H9 (cell line): ENCODE data around the gene KSR1. TPM values are rescaled to one million over a fixed set of nuclear protein-coding genes. Genes with fewer than 3 reads are reported as not detected.
"Not testable (repeated sequence)": the region's sequence is repeated elsewhere in the genome, so short reads cannot be mapped to it uniquely, and the experiment has no call there.

Experiments
- DNase-seq: peaks from one replicate; pipeline ENCODE4 v3.0.0-alpha.2; 2017
- H2AFZ ChIP-seq: one replicate; pipeline ENCODE4 v1.6.1; 2013; ENCODE audit warnings: mild to moderate bottlenecking, low read length, control low read depth, moderate library complexity
- H2AK5ac ChIP-seq: 2 replicates; pipeline ENCODE4 v1.6.1; 2013; ENCODE audit warnings: low read length, control low read depth, mixed read lengths; ENCODE audit not compliant: insufficient read length
- H2BK120ac ChIP-seq: one replicate; pipeline ENCODE4 v1.6.1; 2013; ENCODE audit warnings: low read depth, mild to moderate bottlenecking, low read length, control low read depth, inconsistent platforms; ENCODE audit not compliant: poor library complexity, severe bottlenecking
- H2BK12ac ChIP-seq: 2 replicates; pipeline ENCODE4 v1.6.1; 2013; ENCODE audit warnings: low read length, control low read depth, mixed read lengths, low read depth; ENCODE audit not compliant: insufficient read length
- H2BK15ac ChIP-seq: 2 replicates; pipeline ENCODE4 v1.6.1; 2013; ENCODE audit warnings: low read depth, low read length, control low read depth
- H2BK20ac ChIP-seq: one replicate; pipeline ENCODE4 v1.6.1; 2013; ENCODE audit warnings: low read depth, mild to moderate bottlenecking, low read length, control low read depth, inconsistent platforms; ENCODE audit not compliant: poor library complexity, severe bottlenecking
- H2BK5ac ChIP-seq: 2 replicates; pipeline ENCODE4 v1.6.1; 2013; ENCODE audit warnings: low read length, control low read depth, mixed read lengths; ENCODE audit not compliant: insufficient read length
- H3K14ac ChIP-seq: 2 replicates; pipeline ENCODE4 v1.6.1; 2013; ENCODE audit warnings: low read length, control low read depth; ENCODE audit not compliant: insufficient read depth
- H3K18ac ChIP-seq: 2 replicates; pipeline ENCODE4 v1.6.1; 2013; ENCODE audit warnings: low read depth, mild to moderate bottlenecking, mixed read lengths, low read length, control low read depth; ENCODE audit not compliant: insufficient read length
- H3K23ac ChIP-seq: 2 replicates; pipeline ENCODE4 v1.6.1; 2013; ENCODE audit warnings: low read length, control low read depth, mixed read lengths, low read depth; ENCODE audit not compliant: insufficient read length
- H3K23me2 ChIP-seq: 2 replicates; pipeline ENCODE4 v1.6.1; 2013; ENCODE audit warnings: low read depth, mild to moderate bottlenecking, mixed read lengths, low read length, control low read depth; ENCODE audit not compliant: insufficient read length, poor library complexity, severe bottlenecking
- H3K27ac ChIP-seq: 2 replicates; pipeline ENCODE4 v1.5.1; 2013; ENCODE audit warnings: low read length, control low read depth, mixed read lengths, low read depth; ENCODE audit not compliant: insufficient read length
- H3K27me3 ChIP-seq: 2 replicates; pipeline ENCODE4 v1.6.1; 2013; ENCODE audit warnings: low read length, control low read depth, inconsistent platforms; ENCODE audit not compliant: insufficient read depth
- H3K4ac ChIP-seq: 2 replicates; pipeline ENCODE4 v1.6.1; 2013; ENCODE audit warnings: low read depth, mild to moderate bottlenecking, control low read depth, inconsistent platforms, low read length, moderate library complexity
- H3K4me1 ChIP-seq: 2 replicates; pipeline ENCODE4 v1.6.1; 2013; ENCODE audit warnings: low read length, control low read depth, inconsistent platforms; ENCODE audit not compliant: insufficient read depth
- H3K4me2 ChIP-seq: 2 replicates; pipeline ENCODE4 v1.6.1; 2013; ENCODE audit warnings: low read length, control low read depth, mixed read lengths; ENCODE audit not compliant: insufficient read length, insufficient read depth
- H3K56ac ChIP-seq: 2 replicates; pipeline ENCODE4 v1.6.1; 2013; ENCODE audit warnings: low read depth, mild to moderate bottlenecking, mixed read lengths, low read length, control low read depth; ENCODE audit not compliant: insufficient read length
- H3K79me1 ChIP-seq: 2 replicates; pipeline ENCODE4 v1.6.1; 2013; ENCODE audit warnings: low read depth, mild to moderate bottlenecking, moderate library complexity, low read length, control low read depth, inconsistent platforms; ENCODE audit not compliant: insufficient read depth, poor library complexity, severe bottlenecking
- H3K79me2 ChIP-seq: 2 replicates; pipeline ENCODE4 v1.6.1; 2013; ENCODE audit warnings: low read length, control low read depth, inconsistent platforms; ENCODE audit not compliant: insufficient read depth
- H3K9ac ChIP-seq: 2 replicates; pipeline ENCODE4 v1.6.1; 2013; ENCODE audit warnings: low read length, control low read depth, mixed read lengths; ENCODE audit not compliant: insufficient read length; ENCODE audit errors: extremely low read depth
- H3K9me3 ChIP-seq: one replicate; pipeline ENCODE4 v1.6.1; 2013; ENCODE audit warnings: low read depth, low read length, inconsistent platforms; ENCODE audit not compliant: control insufficient read depth
- H3T11ph ChIP-seq: one replicate; pipeline ENCODE4 v1.6.1; 2013; ENCODE audit warnings: mild to moderate bottlenecking, low read length, control low read depth, inconsistent platforms
- H4K20me1 ChIP-seq: one replicate; pipeline ENCODE4 v1.6.1; 2013; ENCODE audit not compliant: control insufficient read depth, insufficient read length, insufficient read depth
- H4K5ac ChIP-seq: 2 replicates; pipeline ENCODE4 v1.6.1; 2013; ENCODE audit warnings: low read depth, mild to moderate bottlenecking, mixed read lengths, low read length, control low read depth; ENCODE audit not compliant: insufficient read length
- H4K8ac ChIP-seq: replicated peaks from 2 replicates; pipeline ENCODE4 v1.6.1; 2013; ENCODE audit warnings: low read length, control low read depth, mixed read lengths, low read depth; ENCODE audit not compliant: insufficient read length
- H4K91ac ChIP-seq: 2 replicates; pipeline ENCODE4 v1.6.1; 2013; ENCODE audit warnings: low read depth, mild to moderate bottlenecking, moderate library complexity, mixed read lengths, low read length, control low read depth; ENCODE audit not compliant: insufficient read length
- H3K27ac Mint-ChIP-seq, 3 experiments: 2 replicates in 2 of 3; 3 replicates in 1 of 3; pipeline ENCODE4 v1.8.0; 2020 to 2021; ENCODE audit warnings: mixed read lengths in 3 of 3, mild to moderate bottlenecking in 1 of 3, moderate library complexity in 1 of 3
- H3K27me3 Mint-ChIP-seq: 2 replicates; pipeline ENCODE4 v1.8.0; 2021; ENCODE audit warnings: low read depth, mild to moderate bottlenecking, moderate library complexity, mixed read lengths
- H3K36me3 Mint-ChIP-seq, 3 experiments: 2 replicates in 2 of 3; 3 replicates in 1 of 3; pipeline ENCODE4 v1.8.0; 2020 to 2021; ENCODE audit warnings: low read depth in 3 of 3, mixed read lengths in 3 of 3; ENCODE audit not compliant: insufficient read depth in 1 of 3
- H3K4me1 Mint-ChIP-seq, 2 experiments: 2 replicates each; pipeline ENCODE4 v1.8.0; 2020; ENCODE audit warnings: mixed read lengths in 2 of 2
- H3K4me3 Mint-ChIP-seq, 2 experiments: 2 replicates in 1 of 2; 3 replicates in 1 of 2; pipeline ENCODE4 v1.8.0; 2020 to 2021; ENCODE audit warnings: mild to moderate bottlenecking in 2 of 2, mixed read lengths in 2 of 2, moderate library complexity in 1 of 2
- H3K9me3 Mint-ChIP-seq, 2 experiments: 2 replicates in 1 of 2; 3 replicates in 1 of 2; pipeline ENCODE4 v1.8.0; 2020; ENCODE audit warnings: mild to moderate bottlenecking in 2 of 2, mixed read lengths in 2 of 2, moderate library complexity in 1 of 2
- WGBS: extraction: QIAGEN DNeasy Blood & Tissue Kit; methylation state at CpG from one replicate; pipeline ENCODE4 v1.1.7; 2013; ENCODE audit warnings: missing lambda C conversion rate, low lambda C conversion rate, mixed read lengths; ENCODE audit not compliant: insufficient read length; ENCODE audit errors: extremely low coverage; 5-methylcytosine and 5-hydroxymethylcytosine counted together
- total RNA-seq: library from RNA; stranded (reverse); gene quantifications from 2 replicates; pipeline ENCODE4 v1.2.1, GENCODE V29; 2021

Gene KSR1
- total RNA-seq, 1 experiment from 2014 or later: 44.9 TPM

GRCh38 chr17:27637818-27638217 is 181.6 kb downstream of the KSR1 start:
- H3K4me2 ChIP-seq, H3K18ac ChIP-seq, H3K9ac ChIP-seq, H2AK5ac ChIP-seq, H3K27ac Mint-ChIP-seq, H4K5ac ChIP-seq, H3K14ac ChIP-seq, H3K27ac ChIP-seq, H4K20me1 ChIP-seq, H3K4me1 ChIP-seq, H3K4me1 Mint-ChIP-seq, H3K79me2 ChIP-seq, H2BK20ac ChIP-seq, H3K23me2 ChIP-seq, H2BK12ac ChIP-seq, H3K27me3 ChIP-seq, DNase-seq, H2BK120ac ChIP-seq, H3K9me3 Mint-ChIP-seq, H3K56ac ChIP-seq, H2BK15ac ChIP-seq, H3K4ac ChIP-seq, H2AFZ ChIP-seq, H3K36me3 Mint-ChIP-seq, H3K27me3 Mint-ChIP-seq, H4K91ac ChIP-seq, H4K8ac ChIP-seq, H3K9me3 ChIP-seq, H3T11ph ChIP-seq, H2BK5ac ChIP-seq, H3K79me1 ChIP-seq, H3K4me3 Mint-ChIP-seq, H3K23ac ChIP-seq: not testable (repeated sequence)
- WGBS: no CpG with 5 or more reads among the region's 7 CpGs

- H3K27ac Mint-ChIP-seq: not testable (repeated sequence)
Observed at GRCh38 chr17:27638415-27638914, 182.2 kb downstream of the KSR1 start.

More at GRCh38 chr17:27638415-27638914, 182.2 kb downstream of the KSR1 start:
- H3K18ac ChIP-seq, H3K4me1 ChIP-seq, H3K14ac ChIP-seq, H2BK5ac ChIP-seq, H2AFZ ChIP-seq, H3K9me3 ChIP-seq, H2AK5ac ChIP-seq, H3K56ac ChIP-seq, H4K91ac ChIP-seq, H3K4me1 Mint-ChIP-seq, H3K23ac ChIP-seq, H2BK20ac ChIP-seq, DNase-seq, H2BK15ac ChIP-seq, H4K8ac ChIP-seq, H2BK120ac ChIP-seq, H3K27me3 ChIP-seq, H4K5ac ChIP-seq, H3K79me2 ChIP-seq, H3K27ac ChIP-seq, H4K20me1 ChIP-seq, H3K79me1 ChIP-seq, H3K27me3 Mint-ChIP-seq, H3K36me3 Mint-ChIP-seq, H3K4me2 ChIP-seq, H3K9ac ChIP-seq, H3K9me3 Mint-ChIP-seq, H3K4me3 Mint-ChIP-seq, H3K4ac ChIP-seq, H3K23me2 ChIP-seq, H2BK12ac ChIP-seq, H3T11ph ChIP-seq: not testable (repeated sequence)
- no CpG with 5 or more reads among the region's 5 CpGs for WGBS
